NCI-H345 treated with DMSO at 0.1 percent for 48 hours (cell line): ENCODE measurements around the gene DGAT2.

ENCODE experiments used
- DNase-seq: peaks from one replicate; lab custom pipeline; 2025; ENCODE audit not compliant: unreplicated experiment; lab: John Stamatoyannopoulos, UW

The DGAT2 gene

GRCh38 chr11:75800728-75801361 is 32.3 kb downstream of the DGAT2 start:
- DNase-seq, result no peak

GRCh38 chr11:75801362-75802020 is 32.9 kb downstream of the DGAT2 start:
- DNase-seq, result no peak

- DNase-seq, result no peak
These were observed 33.7 kb downstream of the DGAT2 start for GRCh38 chr11:75802021-75802912.

GRCh38 chr11:75802913-75803820 is 34.6 kb downstream of the DGAT2 start:
- peak; percentile 26 for DNase-seq

- no peak for DNase-seq
These were observed 40.5 kb downstream of the DGAT2 start for GRCh38 chr11:75809111-75809510.

- no peak for DNase-seq
These were observed 41.4 kb downstream of the DGAT2 start for GRCh38 chr11:75809991-75810390.

- no peak for DNase-seq
These were observed 42.2 kb downstream of the DGAT2 start for GRCh38 chr11:75810637-75811390.

- DNase-seq, result no peak
These were observed 42.9 kb downstream of the DGAT2 start for GRCh38 chr11:75811485-75811884.

- no peak for DNase-seq
These were observed 44.0 kb downstream of the DGAT2 start for GRCh38 chr11:75812542-75813040.

- no peak for DNase-seq
These were observed 44.5 kb downstream of the DGAT2 start for GRCh38 chr11:75813124-75813523.

- DNase-seq, result no peak
These were observed 45.1 kb downstream of the DGAT2 start for GRCh38 chr11:75813622-75814039.

- peak; percentile 95 for DNase-seq
These were observed 45.7 kb downstream of the DGAT2 start for GRCh38 chr11:75814363-75814676.

GRCh38 chr11:75814677-75815344 is 46.2 kb downstream of the DGAT2 start, which contains the start of gene UVRAG:
TSS of gene UVRAG (plus strand) at chr11:75815210. CDS start at chr11:75815408, 198 bp downstream.
- DNase-seq, result peak; percentile 96

- DNase-seq, result peak; percentile 14
These were observed 47.0 kb downstream of the DGAT2 start for GRCh38 chr11:75815345-75816168.

- DNase-seq, result no peak
These were observed 48.1 kb downstream of the DGAT2 start for GRCh38 chr11:75816561-75817239.

- no peak for DNase-seq
These were observed 52.1 kb downstream of the DGAT2 start for GRCh38 chr11:75820645-75821044.

- DNase-seq, result no peak
These were observed 52.6 kb downstream of the DGAT2 start for GRCh38 chr11:75821202-75821601.

GRCh38 chr11:75822541-75822940 is 54.0 kb downstream of the DGAT2 start:
- no peak for DNase-seq
